ENCODE data around the gene ITPRIP.

ITPRIP gene, protein sequence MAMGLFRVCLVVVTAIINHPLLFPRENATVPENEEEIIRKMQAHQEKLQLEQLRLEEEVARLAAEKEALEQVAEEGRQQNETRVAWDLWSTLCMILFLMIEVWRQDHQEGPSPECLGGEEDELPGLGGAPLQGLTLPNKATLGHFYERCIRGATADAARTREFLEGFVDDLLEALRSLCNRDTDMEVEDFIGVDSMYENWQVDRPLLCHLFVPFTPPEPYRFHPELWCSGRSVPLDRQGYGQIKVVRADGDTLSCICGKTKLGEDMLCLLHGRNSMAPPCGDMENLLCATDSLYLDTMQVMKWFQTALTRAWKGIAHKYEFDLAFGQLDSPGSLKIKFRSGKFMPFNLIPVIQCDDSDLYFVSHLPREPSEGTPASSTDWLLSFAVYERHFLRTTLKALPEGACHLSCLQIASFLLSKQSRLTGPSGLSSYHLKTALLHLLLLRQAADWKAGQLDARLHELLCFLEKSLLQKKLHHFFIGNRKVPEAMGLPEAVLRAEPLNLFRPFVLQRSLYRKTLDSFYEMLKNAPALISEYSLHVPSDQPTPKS

GRCh38 chr10:104337985-104338735, at the start of gene ITPRIP:
TSS of gene ITPRIP (minus strand) at chr10:104338465. CDS start at chr10:104316051, 22,414 bp downstream.
- DNase-seq: peak; percentile 98 to 99

DNA sequence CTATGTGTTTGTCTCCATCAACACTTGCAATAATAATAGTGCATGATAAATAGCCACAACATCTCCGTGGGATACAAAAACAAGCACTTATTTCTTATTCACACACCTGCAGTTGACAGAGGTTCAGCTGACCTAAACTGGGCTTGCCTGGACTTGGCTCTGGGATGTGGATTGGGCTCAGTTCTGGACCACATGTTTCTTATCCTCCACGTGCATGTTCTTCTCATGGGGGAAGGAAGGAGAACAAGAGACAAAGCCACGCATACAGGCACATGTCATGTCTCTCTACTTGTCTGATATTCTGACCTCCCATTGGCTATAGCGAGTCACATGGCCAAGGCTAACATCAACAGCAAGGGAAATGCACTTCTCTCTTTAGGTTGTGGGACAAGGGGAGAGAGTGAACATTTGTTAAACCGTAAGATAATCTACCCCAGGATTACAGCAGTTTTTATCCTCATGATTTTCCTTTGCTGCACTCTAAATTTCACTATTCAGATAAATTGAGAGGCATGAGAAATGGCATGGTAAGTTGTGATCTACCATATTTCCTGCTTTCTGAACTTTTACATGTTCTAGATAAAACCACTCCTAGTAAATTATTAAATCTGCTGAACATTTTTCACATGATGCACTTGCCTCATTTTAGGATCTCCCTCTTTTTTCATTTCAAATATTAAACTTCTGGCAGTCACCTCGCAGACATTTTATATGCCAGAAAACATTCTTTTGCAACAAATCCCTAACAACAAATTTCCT, 49.0 kb upstream of the ITPRIP start:
- DNase-seq: no peak

GRCh38 chr10:104380336-104380735, 42.1 kb upstream of the ITPRIP start:
- no peak for DNase-seq

DNA sequence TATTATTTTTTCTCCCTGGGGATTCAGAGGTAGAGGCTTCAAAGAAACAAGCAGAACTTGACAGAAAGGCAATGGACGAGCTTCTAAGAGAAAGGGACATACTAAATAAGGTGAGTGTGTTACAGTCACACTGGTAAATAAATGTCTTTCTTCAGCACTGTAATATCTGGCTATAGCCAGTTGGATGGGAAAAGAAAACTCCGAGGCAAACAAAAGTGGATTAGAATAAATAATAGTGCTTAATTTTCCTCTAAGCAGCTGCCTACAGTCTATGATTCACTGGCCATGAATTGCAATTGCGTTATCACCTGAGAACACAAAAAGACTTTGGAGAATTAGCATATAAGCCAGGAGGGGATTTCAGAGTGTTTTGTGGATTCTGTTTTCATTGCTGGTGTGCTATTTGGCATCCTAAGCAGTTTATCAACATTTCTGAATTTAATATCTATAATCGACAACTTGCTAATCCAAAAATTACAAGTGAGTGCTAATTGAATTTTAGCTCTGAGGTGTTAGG, 38.6 kb upstream of the ITPRIP start:
- DNase-seq: no peak

GRCh38 chr10:104374591-104374990, 36.3 kb upstream of the ITPRIP start:
- DNase-seq: no peak

DNA sequence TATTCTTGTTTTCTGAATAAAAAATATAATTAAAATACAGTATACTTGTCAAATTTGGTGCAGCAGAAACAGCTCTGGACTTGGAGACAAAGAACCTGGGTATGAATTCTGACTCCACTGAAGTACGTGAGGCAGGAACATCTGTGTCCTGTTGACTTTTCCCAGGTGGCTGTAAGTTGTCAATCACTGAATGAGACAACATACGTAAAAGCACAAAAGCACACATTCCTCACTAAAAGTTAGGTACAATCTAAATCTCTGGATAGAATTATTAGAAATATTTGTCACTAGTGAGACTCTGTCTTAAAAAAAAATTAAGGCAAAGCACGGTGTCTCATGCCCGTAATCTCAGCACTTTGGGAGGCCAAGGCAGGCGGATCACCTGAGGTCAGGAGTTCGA, 33.5 kb upstream of the ITPRIP start:
- no peak for DNase-seq

DNA sequence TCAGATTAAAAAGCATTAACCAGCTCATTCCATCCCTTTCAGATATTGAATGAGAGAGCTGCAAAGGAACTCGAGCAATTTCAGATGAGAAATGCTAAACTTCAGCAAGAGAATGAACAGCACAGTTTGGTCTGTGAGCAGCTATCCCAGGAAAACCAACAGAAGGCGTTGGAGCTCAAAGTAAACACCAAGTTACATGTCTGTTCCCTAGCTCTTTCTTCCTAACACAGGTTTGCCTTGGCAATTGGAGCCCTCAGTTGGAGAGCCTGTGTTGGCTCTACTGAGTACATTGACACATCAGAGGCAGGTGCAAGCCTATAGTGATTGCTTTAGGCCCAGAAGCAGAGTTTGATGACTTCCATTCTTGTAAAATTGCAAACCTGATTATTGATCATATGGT, 30.1 kb upstream of the ITPRIP start:
- no peak for DNase-seq

GRCh38 chr10:104367904-104368303, 29.6 kb upstream of the ITPRIP start:
- DNase-seq: no peak

- no peak for DNase-seq
Observed at GRCh38 chr10:104359811-104360210, 21.5 kb upstream of the ITPRIP start.

GRCh38 chr10:104353325-104354048, 15.2 kb upstream of the ITPRIP start, which contains the start of gene CFAP58:
TSS of gene CFAP58 (plus strand) at chr10:104353833. CDS start at chr10:104353898, 65 bp downstream.
- peak; percentile 93 for DNase-seq

- no peak for DNase-seq
Observed at GRCh38 chr10:104351919-104352318, 13.7 kb upstream of the ITPRIP start.

DNA sequence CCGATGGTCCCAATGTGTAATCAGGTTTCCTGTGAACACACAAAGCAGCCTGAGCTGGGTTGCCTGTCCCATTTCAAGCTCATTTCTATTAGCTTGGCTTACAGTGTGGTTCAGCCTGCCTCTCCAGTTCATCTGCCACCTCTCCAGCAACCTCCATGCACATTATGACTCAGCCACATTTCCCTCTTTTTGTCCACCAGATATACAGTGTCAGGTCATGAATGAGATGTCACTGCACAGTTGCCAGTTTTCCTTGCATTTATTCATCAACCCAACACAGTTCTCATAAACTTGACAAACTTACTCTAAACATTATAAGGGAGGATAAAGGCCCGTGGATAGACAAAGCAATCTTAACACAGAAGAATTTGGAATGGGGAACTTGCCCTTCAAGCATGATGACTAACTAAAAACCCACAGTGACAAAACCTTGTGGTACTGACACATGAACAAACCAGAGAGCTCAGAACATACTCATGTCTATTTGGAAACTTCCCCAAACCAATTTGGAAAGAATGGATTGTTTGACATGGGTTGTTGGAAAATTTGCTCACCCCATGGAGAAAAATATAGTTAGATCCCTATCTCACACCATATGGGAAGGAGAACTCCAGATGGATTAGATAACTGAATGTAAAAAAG, 12.9 kb upstream of the ITPRIP start:
- DNase-seq: peak; percentile 93 to 94

DNA sequence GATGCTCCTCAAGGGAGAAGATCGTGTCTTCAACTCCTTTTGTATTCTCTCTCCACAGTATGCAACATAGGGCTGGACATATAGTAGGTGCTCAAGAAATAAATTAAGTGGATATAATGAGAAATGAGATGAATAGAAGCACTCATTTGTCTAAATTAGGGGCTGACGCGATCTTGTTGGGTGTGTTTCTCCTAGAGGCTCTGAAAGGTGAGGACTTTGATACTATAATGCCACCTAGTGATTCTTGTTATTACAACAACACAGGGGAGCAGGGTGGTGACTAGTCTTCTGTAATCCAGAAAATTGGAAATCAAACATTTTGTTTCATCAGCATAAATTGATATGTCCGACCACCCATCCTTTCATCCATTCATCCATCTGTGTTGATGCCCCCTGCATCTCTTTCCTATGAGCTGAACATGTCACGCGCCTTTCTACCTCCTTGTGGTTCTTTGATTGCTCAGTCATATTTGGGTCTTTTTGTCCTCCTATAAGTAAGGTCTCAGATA, 11.9 kb upstream of the ITPRIP start:
- DNase-seq: peak; percentile 91 to 96

- peak in 1 of 2 experiments; percentile 22 for DNase-seq
Observed at GRCh38 chr10:104349623-104350126, 11.4 kb upstream of the ITPRIP start.

DNA sequence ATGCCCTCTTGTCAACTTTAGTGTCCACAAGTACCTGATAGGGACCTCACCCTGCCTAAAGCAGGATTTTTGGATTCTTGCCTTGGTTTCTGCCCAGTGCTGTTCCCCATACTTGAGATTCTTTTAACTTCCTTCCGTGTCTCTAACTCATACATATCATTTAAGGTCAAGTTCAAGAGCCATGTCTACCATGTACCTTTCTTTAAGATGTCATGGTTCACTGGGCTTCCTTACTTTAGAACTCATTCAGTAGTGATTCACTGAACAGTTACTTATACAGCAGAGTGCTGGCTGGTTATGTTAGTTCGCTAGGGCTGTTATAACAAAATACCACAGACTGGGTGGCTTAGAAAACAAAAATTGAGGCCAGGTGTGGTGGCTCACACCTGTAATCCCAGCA, 10.3 kb upstream of the ITPRIP start:
- DNase-seq: no peak

GRCh38 chr10:104347295-104348045, 9.2 kb upstream of the ITPRIP start:
- DNase-seq: no peak

DNA sequence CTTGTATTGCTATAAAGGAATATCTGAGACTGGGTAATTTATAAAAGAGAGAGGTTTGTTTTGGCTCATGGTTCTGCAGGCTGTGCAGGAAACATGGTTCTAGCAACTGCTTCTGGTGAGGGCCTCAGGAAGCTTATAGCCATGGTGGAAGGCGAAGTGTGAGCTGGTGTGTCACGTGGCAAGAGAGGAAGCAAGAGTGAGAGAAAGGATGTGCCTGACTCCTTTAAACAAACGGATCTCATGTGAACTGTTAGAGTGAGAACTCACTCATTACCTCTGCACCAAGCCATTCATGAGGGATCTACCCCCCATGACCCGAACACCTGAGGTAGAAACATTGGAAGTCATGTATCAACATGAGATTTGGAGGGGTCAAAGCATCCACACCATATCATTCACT, 7.7 kb upstream of the ITPRIP start:
- DNase-seq: peak; percentile 50 to 59

DNA sequence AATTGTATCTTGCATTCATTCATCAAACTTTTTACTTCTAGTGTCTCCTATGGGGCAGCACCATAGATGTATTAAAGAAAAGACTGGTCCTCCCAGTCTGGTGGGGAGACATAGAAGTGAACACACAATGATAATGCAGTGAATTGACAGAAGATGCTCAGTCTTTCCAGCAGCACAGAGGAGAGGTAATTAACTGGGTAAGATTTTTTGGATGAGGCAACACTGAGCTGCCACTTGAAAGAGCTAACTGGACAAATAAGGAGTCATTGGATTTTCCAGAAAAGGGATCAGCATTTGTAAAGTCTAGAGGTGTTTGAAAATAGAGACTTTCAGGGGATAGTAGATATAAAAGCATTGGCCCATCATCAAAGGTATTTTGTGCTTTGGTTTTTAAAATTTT, 7.2 kb upstream of the ITPRIP start:
- DNase-seq: no peak

GRCh38 chr10:104344219-104344618, 6.0 kb upstream of the ITPRIP start:
- no peak for DNase-seq

DNA sequence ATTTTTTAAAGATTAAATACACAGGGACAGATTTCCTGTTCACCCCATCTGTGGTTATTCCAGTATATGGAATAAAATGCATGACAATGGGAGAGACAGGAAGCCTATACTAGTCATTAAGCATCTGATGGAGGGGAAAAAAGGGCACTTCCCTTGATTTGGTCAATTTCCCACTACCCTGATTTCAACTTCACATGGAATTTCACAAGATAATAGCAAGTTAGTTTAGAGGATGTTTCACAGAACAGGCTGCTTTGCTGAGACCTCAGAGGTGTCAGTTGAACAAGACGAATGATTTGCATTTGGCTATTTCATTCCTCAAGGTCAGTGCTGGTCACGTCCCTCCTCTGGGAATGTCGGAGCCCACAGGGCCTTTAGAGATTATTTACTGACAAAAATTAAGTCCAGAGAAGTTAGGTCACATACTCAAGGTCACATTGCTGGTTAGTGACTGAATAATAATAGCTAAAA, 4.7 kb upstream of the ITPRIP start:
- DNase-seq: no peak
